ENCODE results near the gene LENG8.

The LENG8 gene

GRCh38 chr19:54427586-54427985, 21.4 kb upstream of the LENG8 start:
- H3K4me1 ChIP-seq: peaks cover 12 to 49% (median 37%) of the 10 kb centered on the region in 10 experiments; a peak in 18 of 20 replicates
- H3K27ac ChIP-seq: no peak overlapping the region
- no peak overlapping the region for H3K4me3 ChIP-seq
- H3K27me3 ChIP-seq: peaks cover 0 to 16% (median 0%) of the 10 kb centered on the region in 11 experiments; a peak in 4 of 22 replicates
- H3K9me3 ChIP-seq (replicated peaks in 1 of 11): no peaks in the 10 kb centered on the region
- H3K9ac ChIP-seq: 0 out of 22 replicates have a peak overlapping the region, but pooled peaks of 2 of the 11 experiments have one; percentile 13 to 21
- H4K20me1 ChIP-seq: peaks cover 0 to 25% (median 8%) of the 10 kb centered on the region in 11 experiments; a peak in 12 of 22 replicates
- H3K4me2 ChIP-seq: peak overlapping the region in 8 of 11 experiments; percentile 4 to 65 (median 24); a peak in 12 of 22 replicates
- no peaks in the 10 kb centered on the region; a peak in 1 of 22 replicates for H3K36me3 ChIP-seq
- no peak for TF ChIP-seq Cebpa-rat (IDR thresholded peaks at IDR 0.05)

DNA sequence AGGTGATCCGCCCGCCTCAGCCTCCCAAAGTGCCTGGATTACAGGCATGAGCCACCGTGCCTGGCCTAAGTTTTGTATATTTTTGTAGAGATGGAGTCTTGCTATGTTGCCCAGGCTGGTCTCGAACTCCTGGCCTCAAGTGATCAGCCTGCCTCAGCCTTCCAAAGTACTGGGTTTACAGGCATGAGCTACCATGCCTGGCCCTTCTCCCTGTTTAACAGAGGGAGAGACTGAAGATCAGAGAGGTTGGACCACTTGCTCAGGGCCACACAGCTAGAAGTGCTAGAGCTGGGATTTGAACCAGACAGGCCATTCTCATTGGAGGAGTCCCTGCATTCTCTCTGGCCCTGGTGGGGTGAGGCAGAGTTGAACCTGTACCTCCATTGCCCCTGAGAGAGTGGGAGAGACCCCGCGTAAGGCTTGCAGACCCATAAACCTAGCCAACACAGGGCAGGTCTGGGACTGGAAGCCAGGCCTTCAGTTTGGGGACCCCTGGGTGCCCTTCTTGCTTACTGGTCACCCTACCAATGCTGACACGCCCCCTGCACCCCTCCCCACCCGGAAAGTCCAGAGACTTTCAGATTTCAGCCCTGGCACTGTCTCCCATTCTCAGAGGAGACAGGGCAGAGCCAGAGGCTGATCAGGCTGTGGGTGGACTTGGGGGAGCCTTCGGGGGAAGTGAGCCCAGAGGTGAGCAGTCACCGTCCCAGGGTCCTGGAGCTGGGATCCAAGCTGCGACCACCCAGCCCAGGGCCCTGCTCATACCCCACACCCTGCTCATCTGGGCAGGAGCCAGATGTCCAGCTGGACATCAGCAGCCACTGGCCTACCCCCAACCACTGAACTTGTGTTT, 20.4 kb upstream of the LENG8 start:
- Histone ChIP-seq H3K27ac (no peak overlapping the region), H4K20me1 (peaks cover 0 to 31% (median 10%) of the 10 kb centered on the region in 11 experiments; a peak in 12 of 22 replicates), H3K36me3 (no peaks in the 10 kb centered on the region; a peak in 1 of 22 replicates), H3K4me3 (no peak overlapping the region), H3K9me3 (replicated peaks in 1 of 11) (no peaks in the 10 kb centered on the region), H3K4me2 (peak overlapping the region in 5 of 11 experiments; percentile 4 to 65 (median 38); a peak in 8 of 22 replicates), H3K4me1 (peaks cover 12 to 49% (median 37%) of the 10 kb centered on the region in 10 experiments; a peak in 18 of 20 replicates), H3K9ac (0 out of 22 replicates have a peak overlapping the region, but pooled peaks of 2 of the 11 experiments have one; percentile 13 to 65), H3K27me3 (peaks cover 0 to 16% (median 0%) of the 10 kb centered on the region in 11 experiments; a peak in 4 of 22 replicates)
- no peak for TF ChIP-seq Cebpa-rat (IDR thresholded peaks at IDR 0.05)

GRCh38 chr19:54429176-54429495, 19.9 kb upstream of the LENG8 start:
- Histone ChIP-seq H3K36me3 (peaks cover 0 to 4% (median under 1%) of the 10 kb centered on the region in 11 experiments; a peak in 4 of 22 replicates), H3K27me3 (peaks cover 0 to 16% (median 0%) of the 10 kb centered on the region in 11 experiments; a peak in 4 of 22 replicates), H3K4me3 (no peak overlapping the region), H4K20me1 (peaks cover 0 to 36% (median 10%) of the 10 kb centered on the region in 11 experiments; a peak in 12 of 22 replicates), H3K4me1 (peaks cover 12 to 49% (median 37%) of the 10 kb centered on the region in 10 experiments; a peak in 18 of 20 replicates), H3K4me2 (no peak overlapping the region; a peak in 1 of 22 replicates), H3K9me3 (replicated peaks in 1 of 11) (no peaks in the 10 kb centered on the region), H3K9ac (0 out of 22 replicates have a peak overlapping the region, but pooled peaks of 3 of the 11 experiments have one; percentile 13 to 65 (median 50)), H3K27ac (no peak overlapping the region)
- no peak for TF ChIP-seq Cebpa-rat (IDR thresholded peaks at IDR 0.05)

- peak overlapping the region in 5 of 10 experiments; percentile 49 to 66 (median 58); a peak in 6 of 20 replicates for H3K4me3 ChIP-seq
- no peak for TF ChIP-seq Cebpa-rat (IDR thresholded peaks at IDR 0.05)
- peak overlapping the region in 6 of 11 experiments; percentile 42 to 69 (median 59); a peak in 9 of 22 replicates for H3K9ac ChIP-seq
- peak overlapping the region; percentile 80 to 96 (median 90); a peak in 21 of 22 replicates for H3K4me2 ChIP-seq
- peak overlapping the region in 1 of 11 experiments; percentile 6; a peak in 1 of 22 replicates for H3K27ac ChIP-seq
- H3K27me3 ChIP-seq: peaks cover 0 to 16% (median 0%) of the 10 kb centered on the region in 11 experiments; a peak in 4 of 22 replicates
- H4K20me1 ChIP-seq: peaks cover 2 to 41% (median 10%) of the 10 kb centered on the region in 11 experiments; a peak in 13 of 22 replicates
- peaks cover 12 to 52% (median 39%) of the 10 kb centered on the region in 10 experiments; a peak in 18 of 20 replicates for H3K4me1 ChIP-seq
- peaks cover 0 to 9% (median 6%) of the 10 kb centered on the region in 11 experiments; a peak in 10 of 22 replicates for H3K36me3 ChIP-seq
- H3K9me3 ChIP-seq (replicated peaks in 1 of 11): no peaks in the 10 kb centered on the region
Measured at GRCh38 chr19:54429545-54430227, 19.3 kb upstream of the LENG8 start.

GRCh38 chr19:54430306-54431254, 18.4 kb upstream of the LENG8 start:
- peaks cover 3 to 50% (median 11%) of the 10 kb centered on the region in 11 experiments; a peak in 13 of 22 replicates for H4K20me1 ChIP-seq
- peak overlapping the region in 1 of 11 experiments; percentile 6; a peak in 1 of 22 replicates for H3K27ac ChIP-seq
- no peaks in the 10 kb centered on the region for H3K9me3 ChIP-seq (replicated peaks in 1 of 11)
- no peak for TF ChIP-seq Cebpa-rat (IDR thresholded peaks at IDR 0.05)
- H3K27me3 ChIP-seq: peaks cover 0 to 16% (median 0%) of the 10 kb centered on the region in 11 experiments; a peak in 4 of 22 replicates
- peaks cover 12 to 59% (median 46%) of the 10 kb centered on the region in 10 experiments; a peak in 18 of 20 replicates for H3K4me1 ChIP-seq
- peak overlapping the region; percentile 80 to 96 (median 90) for H3K4me2 ChIP-seq
- peak overlapping the region in 8 of 11 experiments; percentile 15 to 69 (median 52); a peak in 13 of 22 replicates for H3K9ac ChIP-seq
- peak overlapping the region; percentile 35 to 66 (median 55) for H3K4me3 ChIP-seq
- peaks cover 0 to 16% (median 8%) of the 10 kb centered on the region in 11 experiments; a peak in 10 of 22 replicates for H3K36me3 ChIP-seq

DNA sequence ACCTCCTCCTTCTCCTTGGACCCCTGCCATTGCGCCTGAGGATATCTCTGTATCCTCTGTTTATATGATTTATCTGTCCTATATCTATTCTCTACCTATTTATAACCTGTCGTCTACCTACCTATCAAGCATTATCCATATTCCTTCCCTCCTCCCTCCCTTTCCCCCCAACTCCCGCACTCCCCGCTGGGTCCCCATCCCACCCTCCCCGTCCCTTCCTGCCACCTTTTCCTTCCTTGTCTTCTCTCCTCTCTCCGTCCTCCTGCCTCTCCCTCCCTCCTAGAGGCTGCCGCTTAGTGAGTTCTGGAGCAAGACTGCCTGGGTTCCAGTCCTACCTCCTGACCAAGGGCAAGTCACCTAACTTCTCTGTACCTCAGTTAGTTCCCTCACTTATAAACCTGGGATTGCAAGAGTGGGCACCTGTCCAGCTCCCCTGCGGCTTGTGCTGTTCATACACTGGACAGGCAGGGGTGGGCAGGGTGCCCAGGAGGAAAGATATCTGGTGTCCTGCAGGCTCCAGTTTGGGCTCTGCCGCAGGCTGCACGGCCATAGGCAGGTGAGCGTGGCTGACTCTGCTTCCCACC, 17.7 kb upstream of the LENG8 start:
- Histone ChIP-seq H3K9me3 (replicated peaks in 1 of 11) (no peaks in the 10 kb centered on the region), H3K27me3 (peaks cover 0 to 16% (median 0%) of the 10 kb centered on the region in 11 experiments; a peak in 4 of 22 replicates), H4K20me1 (peaks cover 3 to 58% (median 19%) of the 10 kb centered on the region in 11 experiments; a peak in 14 of 22 replicates), H3K4me2 (peak overlapping the region; percentile 80 to 96 (median 90)), H3K9ac (peak overlapping the region in 5 of 11 experiments; percentile 15 to 68 (median 36); a peak in 4 of 22 replicates), H3K27ac (no peak overlapping the region), H3K4me3 (peak overlapping the region in 9 of 10 experiments; percentile 35 to 66 (median 56); a peak in 14 of 20 replicates), H3K36me3 (peaks cover 0 to 16% (median 8%) of the 10 kb centered on the region in 11 experiments; a peak in 11 of 22 replicates), H3K4me1 (peaks cover 12 to 59% (median 46%) of the 10 kb centered on the region in 10 experiments; a peak in 18 of 20 replicates)
- TF ChIP-seq Cebpa-rat (IDR thresholded peaks at IDR 0.05): no peak

Measured in BLaER1 treated with 17β-estradiol and CSF1 and Interleukin-3, amounts not matched to agents 10 nM and 100 nM (cell line).